ENCODE measurements around the gene KDM2B.

Gene KDM2B

DNA sequence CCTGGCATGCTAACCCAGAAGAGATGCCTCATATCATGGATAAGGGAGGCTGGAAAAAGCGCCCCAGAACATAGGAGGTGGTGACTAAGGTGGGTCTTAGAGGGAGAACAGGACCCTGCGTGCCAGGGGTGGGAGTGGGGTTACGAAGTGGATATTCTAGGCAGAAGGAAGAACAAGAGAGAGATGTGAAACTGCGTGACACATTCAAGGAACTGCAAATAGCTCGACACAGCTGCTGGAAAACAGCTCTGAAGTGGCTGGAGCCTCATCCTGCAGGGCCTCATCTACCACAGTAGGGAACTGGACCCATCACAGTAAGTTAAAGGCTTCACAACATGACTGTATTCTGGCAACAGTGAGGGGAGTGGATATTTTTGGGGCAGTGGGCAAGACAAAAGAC, 119.8 kb downstream of the KDM2B start:
- no peak for DNase-seq (ENCODE audit: low spot score)

- DNase-seq (ENCODE audit: low spot score): no peak
Measured at GRCh38 chr12:121456551-121456950, 124.3 kb downstream of the KDM2B start.

GRCh38 chr12:121455766-121456420, 124.9 kb downstream of the KDM2B start:
- no peak for DNase-seq (ENCODE audit: low spot score)

DNA sequence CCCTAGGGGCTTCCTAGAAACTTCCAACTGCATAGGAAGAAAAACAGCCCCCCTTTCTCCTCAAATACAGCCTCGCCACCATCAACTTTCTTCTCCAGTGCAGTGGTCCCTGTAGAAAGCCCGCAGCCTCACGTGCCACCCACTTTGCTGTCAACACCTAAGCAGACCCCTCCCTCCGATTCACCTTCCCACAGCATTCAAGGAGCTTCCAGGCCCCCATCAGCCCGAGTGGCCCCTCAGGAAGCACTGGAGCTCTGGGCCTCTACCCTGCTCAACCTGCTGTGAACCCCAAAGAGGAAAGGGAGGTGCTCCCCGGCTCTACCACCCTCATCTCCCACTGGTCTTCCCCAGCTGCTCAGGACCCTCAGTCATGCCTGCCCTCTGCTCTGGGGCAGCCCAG, 125.9 kb downstream of the KDM2B start:
- DNase-seq (ENCODE audit: low spot score): no peak

DNA sequence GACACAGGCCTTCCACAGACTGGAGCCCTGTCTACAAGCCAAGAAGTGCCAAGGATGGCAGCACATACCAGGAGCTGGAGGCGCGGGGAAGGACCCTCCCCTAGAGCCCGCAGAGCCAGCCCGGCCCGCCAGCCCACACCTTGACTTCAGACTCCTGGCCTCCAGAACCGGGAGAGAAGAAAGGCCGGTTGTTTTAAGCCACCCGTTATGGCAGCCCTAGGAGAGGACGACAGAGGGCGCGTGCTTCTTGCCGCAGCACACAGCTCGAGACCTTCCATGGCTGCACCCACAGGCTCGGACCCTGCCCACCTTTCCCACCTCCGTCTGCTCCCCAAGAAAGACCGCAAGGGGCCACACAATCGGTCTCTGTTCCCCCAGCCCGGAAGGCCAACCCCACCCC, 127.2 kb downstream of the KDM2B start:
- no peak for DNase-seq (ENCODE audit: low spot score)

DNA sequence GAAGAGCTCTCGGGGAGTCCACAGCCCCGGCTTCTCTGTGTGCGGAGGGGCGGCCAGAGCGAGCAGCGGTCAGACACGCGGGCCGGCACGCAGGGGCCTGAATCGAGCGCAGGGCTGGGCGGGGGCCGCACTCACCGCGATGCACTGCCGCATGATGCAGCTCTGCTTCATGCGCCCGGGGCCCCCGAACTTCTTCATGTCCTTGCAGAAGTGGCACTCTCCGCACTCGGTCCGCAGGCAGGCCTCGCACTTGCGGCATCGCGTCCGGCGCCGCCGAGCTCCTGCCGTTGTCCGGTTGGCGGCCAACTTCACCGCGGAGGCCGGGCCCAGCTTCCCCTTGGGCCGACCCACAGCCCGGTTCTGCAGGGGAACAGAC, 127.8 kb downstream of the KDM2B start:
- DNase-seq (ENCODE audit: low spot score): no peak

DNA sequence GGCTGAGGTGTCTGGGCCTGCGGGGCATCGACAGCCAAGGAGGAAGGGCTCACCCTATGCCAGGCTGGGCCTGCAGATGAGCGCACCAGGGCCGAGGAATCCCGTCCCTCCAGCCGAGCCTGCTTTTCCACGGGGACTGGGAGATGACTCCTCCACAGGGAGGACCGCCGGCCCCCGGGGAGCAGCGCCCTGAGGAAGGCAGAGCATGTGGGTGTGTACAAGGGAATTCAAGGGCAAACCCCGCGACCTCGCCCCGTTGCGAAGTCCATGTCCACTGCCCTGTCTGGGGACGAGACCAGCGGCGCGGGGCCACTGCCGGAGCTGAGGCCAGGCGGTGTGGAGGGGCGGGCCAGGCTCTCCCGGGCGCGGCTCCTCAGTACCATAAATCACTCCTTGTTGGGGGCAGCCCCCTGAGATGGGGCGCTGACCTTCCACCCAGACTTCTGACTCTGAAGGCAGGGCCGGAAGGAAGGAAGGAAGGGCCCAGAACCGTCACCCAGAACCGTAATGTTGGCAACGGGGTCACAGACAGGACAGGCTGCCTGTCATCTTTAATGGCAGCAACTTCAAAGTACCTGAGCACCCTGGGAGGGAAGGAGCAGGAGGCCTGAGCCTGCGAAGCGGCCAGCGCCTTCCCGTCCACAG, 128.4 kb downstream of the KDM2B start:
- no peak for DNase-seq (ENCODE audit: low spot score)

- DNase-seq (ENCODE audit: low spot score): no peak
Measured at GRCh38 chr12:121451961-121452339, 128.9 kb downstream of the KDM2B start.

- no peak for DNase-seq (ENCODE audit: low spot score)
Measured at GRCh38 chr12:121448771-121449315, 132.0 kb downstream of the KDM2B start.

GRCh38 chr12:121446750-121447149, 134.1 kb downstream of the KDM2B start:
- no peak for DNase-seq (ENCODE audit: low spot score)

DNA sequence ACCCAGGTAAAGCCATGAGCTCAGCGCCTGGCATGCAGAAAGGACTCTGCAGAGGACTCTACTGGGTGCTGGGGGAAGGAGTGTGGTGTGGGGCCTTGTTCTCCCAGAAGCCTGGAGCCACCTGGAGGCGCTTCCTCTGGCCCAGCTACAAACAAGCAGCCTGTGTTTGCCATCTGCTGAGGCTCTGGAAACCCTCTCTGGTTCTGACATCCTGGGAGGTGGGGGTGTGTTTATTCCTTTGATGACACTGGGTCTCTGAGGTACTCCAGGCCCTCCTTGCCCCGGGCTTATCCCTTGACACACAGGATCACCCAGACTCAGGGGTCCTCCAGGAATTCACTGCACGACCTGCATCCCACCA, 136.0 kb downstream of the KDM2B start:
- DNase-seq (ENCODE audit: low spot score): no peak

DNA sequence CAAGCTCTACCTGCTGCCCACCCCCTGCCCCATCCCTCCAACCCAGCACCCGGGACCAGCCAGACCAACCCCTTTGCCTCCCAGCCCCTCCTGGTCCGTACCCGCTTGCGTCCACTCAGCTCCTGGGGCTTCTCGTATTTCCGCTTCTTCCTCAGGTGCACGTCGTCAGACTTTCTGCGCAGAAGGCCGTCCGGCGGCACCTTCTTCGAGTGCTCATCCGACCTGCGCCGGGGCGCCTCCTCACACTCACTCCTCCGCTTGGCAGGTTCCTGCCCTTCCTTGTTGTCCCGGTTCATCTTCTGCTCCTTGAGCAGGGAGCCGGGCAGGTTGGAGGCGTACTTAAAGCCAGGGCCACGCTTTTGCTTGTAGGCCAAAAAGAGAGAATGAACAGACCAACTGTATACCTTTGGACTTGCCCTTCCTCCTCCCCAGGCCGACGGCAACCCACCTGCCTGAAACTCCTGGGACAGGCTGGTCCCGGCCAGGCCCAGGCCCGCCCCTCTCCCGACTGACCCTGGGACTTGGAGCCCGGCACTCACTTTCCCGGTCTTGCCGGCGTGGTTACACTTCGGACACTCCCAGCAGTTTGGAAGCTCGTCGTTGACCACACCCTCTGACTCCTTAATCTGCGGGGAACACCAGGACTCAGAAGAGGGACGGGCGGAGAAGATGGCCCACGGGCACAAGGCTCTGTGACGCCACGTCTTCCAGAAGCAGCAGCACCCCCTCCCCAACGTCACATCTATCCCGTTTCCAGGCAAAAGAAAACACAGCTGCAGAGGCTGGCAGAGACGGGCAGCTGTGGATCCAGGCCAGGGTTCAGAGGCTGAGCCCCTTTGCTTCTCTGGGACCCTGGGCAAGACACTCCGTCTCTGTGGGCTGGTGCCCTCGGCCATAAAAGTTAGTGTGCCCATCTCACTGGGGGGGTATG, 136.6 kb downstream of the KDM2B start:
- no peak for DNase-seq (ENCODE audit: low spot score)

DNA sequence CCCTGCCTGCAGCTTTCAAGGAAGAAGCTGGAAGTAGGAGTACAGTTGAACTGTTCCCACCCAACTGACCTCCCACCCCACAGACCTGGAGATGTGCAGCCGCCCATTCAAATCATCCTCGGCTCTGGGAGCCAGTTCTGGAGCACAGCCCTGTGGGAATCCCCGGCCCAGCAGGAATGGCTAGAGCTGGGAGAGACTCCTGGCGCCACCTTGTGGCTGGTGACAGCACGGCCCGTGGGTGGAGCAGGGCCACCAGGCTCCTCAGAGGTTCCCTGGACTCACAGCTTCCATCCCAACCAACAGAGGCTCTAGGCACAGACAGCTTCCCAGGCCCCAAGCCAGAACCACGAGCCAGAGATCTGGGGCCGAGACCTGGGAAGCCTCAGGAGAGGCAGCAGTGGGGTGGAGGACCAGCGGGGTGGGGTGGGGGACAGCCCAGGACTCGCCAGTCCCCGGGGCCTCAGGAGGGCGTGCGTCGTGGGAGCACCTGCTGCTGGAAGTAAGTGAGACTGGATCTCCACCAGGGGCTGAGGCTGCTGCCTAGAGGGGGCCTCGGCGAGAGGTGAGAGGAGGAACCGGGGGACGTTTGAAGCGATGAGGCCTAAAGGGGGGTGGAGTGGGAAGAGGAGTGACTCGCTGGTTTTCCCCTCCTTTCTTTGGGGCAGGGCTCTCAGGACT, 137.5 kb downstream of the KDM2B start:
- DNase-seq (ENCODE audit: low spot score): peak; percentile 96

DNA sequence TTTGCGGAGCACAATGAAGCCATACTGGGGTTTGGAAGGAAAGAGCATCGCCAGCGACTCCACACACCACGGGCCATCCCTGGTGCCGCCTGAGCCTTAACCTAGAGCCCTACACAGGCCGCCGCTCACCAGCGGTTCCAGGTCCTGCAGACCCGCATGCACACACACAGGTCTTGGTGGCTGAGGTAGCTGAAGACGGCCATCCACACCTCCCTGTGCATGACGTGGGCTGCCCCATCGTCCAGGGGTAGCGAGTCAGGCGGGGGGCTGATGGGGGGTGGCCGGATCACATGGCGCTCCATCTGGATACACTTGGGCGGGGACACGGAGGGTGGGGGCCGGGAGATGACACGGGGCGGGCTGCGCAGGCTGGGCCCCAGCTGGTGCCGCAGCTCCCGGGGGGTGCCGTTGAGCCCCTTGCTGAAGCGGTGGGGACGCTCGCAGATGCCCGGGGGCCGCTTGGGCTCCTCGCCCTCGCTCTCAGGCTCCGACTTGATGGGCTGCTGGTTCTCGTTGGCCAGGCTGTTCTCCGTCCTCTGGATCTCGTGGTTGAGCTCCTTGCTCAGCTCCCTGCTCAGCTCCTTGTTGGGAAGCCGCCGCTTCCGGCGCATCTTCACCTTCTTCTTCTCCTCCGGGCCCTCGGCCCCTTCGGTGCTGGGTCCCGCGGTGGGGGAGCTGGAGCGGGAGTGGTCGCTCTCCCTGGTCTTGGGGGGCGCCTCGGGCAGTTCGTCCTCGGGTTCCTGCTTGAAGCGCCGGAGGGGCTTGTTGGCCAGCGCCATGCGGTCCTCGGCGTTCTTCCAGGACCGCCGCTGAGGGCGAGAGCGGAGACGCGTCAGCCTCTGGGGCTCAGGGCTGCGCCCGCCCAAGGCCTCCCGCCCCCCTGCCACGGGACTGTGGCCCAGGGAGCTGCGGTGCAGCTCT, 138.5 kb downstream of the KDM2B start:
- DNase-seq (ENCODE audit: low spot score): no peak

DNA sequence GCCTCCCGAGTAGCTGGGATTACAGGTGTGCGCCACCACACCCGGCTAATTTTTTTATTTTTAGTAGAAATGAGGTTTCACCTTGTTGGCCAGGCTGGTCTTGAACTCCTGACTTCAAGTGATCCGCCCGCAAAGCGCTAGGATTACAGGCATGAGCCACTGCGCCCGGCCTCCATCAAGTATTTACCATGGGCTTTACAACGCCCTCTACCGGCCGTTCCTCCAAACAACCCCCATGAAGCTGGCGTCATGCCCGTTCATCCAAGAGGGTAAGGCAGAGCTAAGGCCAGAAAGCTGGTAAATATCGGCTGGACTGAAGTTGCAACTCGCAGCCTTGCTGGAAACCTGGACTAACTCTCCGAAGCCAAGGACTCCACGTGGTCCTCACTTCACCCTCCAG, 139.3 kb downstream of the KDM2B start:
- peak; percentile 56 for DNase-seq (ENCODE audit: low spot score)

DNA sequence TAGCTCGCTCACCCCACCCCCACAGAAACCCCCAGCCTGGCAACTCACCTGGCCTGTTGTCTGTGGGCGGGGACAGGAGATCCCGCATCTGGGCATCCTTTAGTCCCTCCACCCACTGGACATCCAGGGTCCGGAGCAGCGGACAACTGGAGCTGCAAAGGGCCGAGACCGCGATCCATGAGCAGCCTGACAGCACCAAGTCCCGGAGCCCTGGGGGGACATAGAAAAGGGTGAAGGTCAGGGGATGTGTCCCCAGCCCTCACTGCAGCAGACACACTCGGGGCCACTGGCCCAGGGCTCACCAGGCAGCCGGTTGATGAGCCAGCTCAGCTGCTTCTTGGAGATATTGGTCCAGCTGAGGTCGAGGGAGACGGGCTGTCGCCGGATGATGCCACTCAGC, 140.1 kb downstream of the KDM2B start:
- no peak for DNase-seq (ENCODE audit: low spot score)

- DNase-seq (ENCODE audit: low spot score): no peak
Measured at GRCh38 chr12:121439715-121440114, 141.1 kb downstream of the KDM2B start.

GRCh38 chr12:121438905-121439304, 141.9 kb downstream of the KDM2B start:
- DNase-seq (ENCODE audit: low spot score): no peak

DNA sequence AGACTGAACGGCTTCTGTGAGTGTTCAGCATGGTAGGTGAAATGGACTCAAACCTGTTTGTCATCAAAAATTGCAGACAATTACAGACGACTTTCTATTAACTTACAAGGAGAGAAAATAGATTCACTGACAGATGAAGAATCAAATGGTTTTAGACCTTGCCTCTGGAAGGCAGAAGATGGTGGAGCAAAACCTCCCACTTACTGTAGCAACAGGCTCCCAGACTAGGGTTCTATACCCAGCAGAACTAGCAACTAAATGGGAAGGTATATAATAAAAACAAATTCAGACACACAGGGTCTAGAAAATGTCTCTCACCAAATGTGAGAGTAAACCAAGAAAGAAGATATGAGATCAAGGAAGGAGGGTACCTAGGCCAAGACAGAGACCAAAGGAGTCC, 144.1 kb downstream of the KDM2B start:
- no peak for DNase-seq (ENCODE audit: low spot score)

DNA sequence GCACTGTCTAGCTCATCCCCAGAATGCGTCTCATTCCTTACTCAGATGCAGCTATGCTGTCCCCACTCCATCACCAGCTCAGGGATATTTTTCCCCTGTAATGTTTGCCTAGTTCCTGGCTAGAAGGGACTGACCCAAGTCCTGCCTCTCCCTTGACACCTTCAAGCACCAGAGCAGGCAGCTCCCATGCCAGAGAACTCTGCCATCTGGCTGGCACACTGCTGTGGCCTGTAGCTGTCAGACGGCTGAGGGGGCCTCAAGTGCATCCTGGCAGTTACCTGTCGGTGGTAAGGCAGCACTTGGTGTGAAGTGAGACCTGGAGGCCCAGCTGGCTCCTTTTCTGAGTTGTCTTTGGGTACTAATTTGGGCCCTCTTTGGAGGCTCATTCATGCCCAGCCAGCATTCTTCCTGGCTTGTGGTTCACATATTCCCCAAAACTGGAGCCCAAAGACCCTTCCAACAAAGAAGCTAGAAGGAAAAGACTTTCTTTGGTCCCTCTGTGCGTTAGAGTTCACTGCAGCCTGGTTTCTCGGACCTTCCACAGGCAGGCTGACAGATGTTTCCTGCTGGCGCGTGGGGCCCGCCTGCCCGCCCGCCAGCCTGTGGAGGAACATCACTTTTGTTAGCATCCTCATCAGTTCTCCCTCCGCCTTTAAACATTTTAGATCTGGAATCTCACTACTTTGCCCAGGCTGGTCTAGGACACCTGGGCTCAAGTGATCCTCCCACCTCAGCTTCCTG, 147.9 kb downstream of the KDM2B start:
- DNase-seq (ENCODE audit: low spot score): no peak
